Measurements from ENCODE around the gene ARGLU1. TPM values are rescaled to one million over a fixed set of nuclear protein-coding genes. Genes with fewer than 3 reads are reported as not detected.

Gene ARGLU1
- total and polyA plus RNA-seq, 2 experiments from 2014 or later = 146 to 173 TPM

DNA sequence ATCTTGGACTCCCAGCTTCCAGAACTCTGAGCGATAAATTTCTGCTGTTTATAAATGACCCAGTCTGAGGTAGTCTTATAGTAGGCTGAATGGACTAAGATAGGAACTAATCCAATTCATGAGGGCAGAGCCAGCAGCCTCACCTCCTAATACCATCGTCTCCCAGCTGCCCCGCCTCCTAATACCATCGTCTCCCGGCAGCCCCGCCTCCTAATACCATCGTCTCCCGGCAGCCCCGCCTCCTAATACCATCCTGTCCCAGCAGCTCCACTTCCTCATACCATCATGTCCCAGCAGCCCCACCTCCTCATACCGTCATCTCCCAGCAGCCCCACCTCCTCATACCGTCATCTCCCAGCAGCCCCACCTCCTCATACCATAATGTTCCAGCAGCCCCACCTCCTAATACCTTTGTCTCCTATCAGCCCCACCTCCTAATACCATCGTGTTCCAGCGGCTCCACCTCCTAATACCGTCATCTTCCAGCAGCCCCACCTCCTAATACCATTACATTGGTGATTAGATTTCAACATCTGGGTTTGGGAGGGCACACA is 2.4 kb upstream of the ARGLU1 start:
- no peak overlapping the region for H3K4me3 ChIP-seq
- H3K36me3 ChIP-seq = no peaks in the 10 kb centered on the region
- H3K4me1 ChIP-seq (ENCODE audit: low read depth) = peaks cover 12% of the 10 kb centered on the region
- H3K27ac ChIP-seq = no peak overlapping the region
- TF ChIP-seq, protein P1, sequence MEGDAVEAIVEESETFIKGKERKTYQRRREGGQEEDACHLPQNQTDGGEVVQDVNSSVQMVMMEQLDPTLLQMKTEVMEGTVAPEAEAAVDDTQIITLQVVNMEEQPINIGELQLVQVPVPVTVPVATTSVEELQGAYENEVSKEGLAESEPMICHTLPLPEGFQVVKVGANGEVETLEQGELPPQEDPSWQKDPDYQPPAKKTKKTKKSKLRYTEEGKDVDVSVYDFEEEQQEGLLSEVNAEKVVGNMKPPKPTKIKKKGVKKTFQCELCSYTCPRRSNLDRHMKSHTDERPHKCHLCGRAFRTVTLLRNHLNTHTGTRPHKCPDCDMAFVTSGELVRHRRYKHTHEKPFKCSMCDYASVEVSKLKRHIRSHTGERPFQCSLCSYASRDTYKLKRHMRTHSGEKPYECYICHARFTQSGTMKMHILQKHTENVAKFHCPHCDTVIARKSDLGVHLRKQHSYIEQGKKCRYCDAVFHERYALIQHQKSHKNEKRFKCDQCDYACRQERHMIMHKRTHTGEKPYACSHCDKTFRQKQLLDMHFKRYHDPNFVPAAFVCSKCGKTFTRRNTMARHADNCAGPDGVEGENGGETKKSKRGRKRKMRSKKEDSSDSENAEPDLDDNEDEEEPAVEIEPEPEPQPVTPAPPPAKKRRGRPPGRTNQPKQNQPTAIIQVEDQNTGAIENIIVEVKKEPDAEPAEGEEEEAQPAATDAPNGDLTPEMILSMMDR (IDR thresholded peaks at IDR 0.05; ENCODE audit: low read depth, low read length) = no peak
- no peaks in the 10 kb centered on the region for H3K27me3 ChIP-seq
- H3K9me3 ChIP-seq (ENCODE audit: low read depth) = no peaks in the 10 kb centered on the region
- peak in 1 of 2 donors; percentile 95 for DNase-seq (ENCODE audit: low read depth in 1 of 2, low spot score in 1 of 2)

DNA sequence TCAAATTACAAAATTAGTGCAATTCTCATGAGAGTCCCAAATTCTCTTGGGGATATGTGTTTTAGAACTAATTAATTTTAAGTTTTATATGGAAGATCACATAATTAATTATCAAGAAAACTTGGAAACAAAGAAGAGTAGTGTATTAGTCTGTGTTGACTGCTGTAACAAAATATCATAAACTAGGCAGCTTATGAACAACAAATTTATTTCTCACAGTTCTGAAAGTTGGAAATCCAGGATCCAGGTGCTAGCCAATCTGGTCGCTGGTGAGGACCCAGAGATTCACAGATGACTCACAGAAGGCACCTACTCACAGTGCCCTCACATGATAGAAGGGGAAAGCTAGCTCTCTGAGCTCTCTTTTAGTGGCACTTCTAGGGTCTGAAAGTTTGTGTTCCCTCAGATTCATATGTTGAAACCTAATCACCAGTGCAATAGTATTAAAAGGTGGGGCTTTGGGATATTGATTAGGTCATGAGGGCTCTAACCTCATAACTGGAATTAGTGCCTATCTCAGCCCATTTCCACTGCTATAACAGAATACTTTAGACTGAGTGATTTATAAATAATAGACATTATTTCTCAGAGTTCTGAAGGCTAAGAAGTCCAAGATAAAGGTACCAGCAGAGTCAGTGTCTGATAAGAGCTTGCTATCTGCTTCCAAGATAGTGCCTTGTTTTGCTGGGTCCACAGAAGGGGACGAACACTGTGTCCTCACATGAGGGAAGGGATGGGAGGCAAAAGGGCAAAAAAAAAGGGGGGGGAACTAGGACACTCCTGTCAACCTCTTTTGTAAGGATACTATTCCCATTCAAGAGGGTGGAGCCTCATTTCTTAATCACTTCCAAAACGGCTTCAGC is 1.5 kb upstream of the ARGLU1 start:
- peaks cover 21% of the 10 kb centered on the region for H3K4me1 ChIP-seq (ENCODE audit: low read depth)
- no peaks in the 10 kb centered on the region for H3K9me3 ChIP-seq (ENCODE audit: low read depth)
- H3K4me3 ChIP-seq = no peak overlapping the region
- DNase-seq (ENCODE audit: low read depth in 1 of 2, low spot score in 1 of 2) = no peak
- no peak overlapping the region for H3K27ac ChIP-seq
- H3K27me3 ChIP-seq = no peaks in the 10 kb centered on the region
- TF ChIP-seq, protein P1 (IDR thresholded peaks at IDR 0.05; ENCODE audit: low read depth, low read length) = no peak
- no peaks in the 10 kb centered on the region for H3K36me3 ChIP-seq

GRCh38 chr13:106568299-106569003 is 514 bp upstream of the ARGLU1 start:
- TF ChIP-seq, protein P1 (IDR thresholded peaks at IDR 0.05; ENCODE audit: low read depth, low read length) = no peak
- no peak overlapping the region for H3K27ac ChIP-seq

DNA sequence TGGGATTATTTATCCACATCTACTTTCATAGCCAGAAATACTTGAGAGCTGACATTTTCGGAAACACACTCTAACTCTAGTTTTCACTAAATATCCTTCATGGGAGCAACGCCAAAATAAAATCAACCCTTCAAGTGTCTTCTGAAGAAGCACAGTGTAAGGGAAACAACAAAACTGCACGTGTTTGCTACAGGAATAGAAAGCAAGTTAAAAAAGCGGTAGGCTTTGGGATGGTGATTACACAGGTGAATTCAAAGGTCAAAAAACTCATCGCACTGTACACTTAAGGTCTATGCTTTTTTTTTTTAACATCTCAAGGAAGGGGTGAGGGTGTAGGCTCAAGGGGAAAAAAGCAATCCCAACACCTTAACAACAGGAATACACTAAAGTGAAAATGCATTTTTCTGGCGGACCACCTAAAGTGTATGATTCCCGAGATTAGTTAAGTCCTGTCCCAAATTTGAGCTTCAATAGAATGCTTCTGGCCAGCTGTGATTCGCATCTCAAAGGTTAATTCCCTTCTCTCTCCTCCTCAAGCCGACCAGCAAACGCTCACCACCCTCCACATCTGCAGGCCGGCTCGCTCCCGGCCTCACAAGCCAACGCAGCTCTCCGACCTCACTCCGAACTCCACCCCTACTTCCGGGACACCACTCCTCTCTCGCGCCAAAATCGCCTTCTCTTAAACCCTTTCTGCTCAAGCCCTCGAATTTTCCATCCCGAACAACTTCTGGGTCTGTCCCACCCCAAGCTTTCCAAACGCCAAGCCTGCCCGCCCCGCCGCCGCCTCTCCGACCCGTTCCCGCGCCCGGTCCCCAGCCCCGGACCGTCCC is 1.1 kb downstream of the ARGLU1 start:
- H3K4me3 ChIP-seq = peak overlapping the region; percentile 89
- H3K36me3 ChIP-seq = no peaks in the 10 kb centered on the region
- peak; percentile 71 for DNase-seq (ENCODE audit: low read depth in 1 of 2, low spot score in 1 of 2)
- TF ChIP-seq, protein P1 (IDR thresholded peaks at IDR 0.05; ENCODE audit: low read depth, low read length) = no peak
- peaks cover 30% of the 10 kb centered on the region for H3K4me1 ChIP-seq (ENCODE audit: low read depth)
- H3K9me3 ChIP-seq (ENCODE audit: low read depth) = no peaks in the 10 kb centered on the region
- H3K27ac ChIP-seq = peak overlapping the region; percentile 89
- H3K27me3 ChIP-seq = no peaks in the 10 kb centered on the region

More at GRCh38 chr13:106568299-106569003, 514 bp upstream of the ARGLU1 start:
- no peak for DNase-seq (ENCODE audit: low read depth in 1 of 2, low spot score in 1 of 2)
- H3K4me1 ChIP-seq (ENCODE audit: low read depth) = peaks cover 24% of the 10 kb centered on the region
- peak overlapping the region; percentile 89 for H3K4me3 ChIP-seq
- H3K27me3 ChIP-seq = no peaks in the 10 kb centered on the region
- no peaks in the 10 kb centered on the region for H3K36me3 ChIP-seq
- H3K9me3 ChIP-seq (ENCODE audit: low read depth) = no peaks in the 10 kb centered on the region

Measured in cardiac muscle cell (in vitro differentiated cells and primary cell).